Activated naive CD4-positive, alpha-beta T cell treated with anti-CD3 and anti-CD28 coated beads, Interleukin-2, amount 50 U/mL, for 24 hours (primary cell): Measurements from ENCODE around the gene SDHA.
"Not testable (repeated sequence)": the region's sequence is repeated elsewhere in the genome, so short reads cannot be mapped to it uniquely, and the experiment has no call there.

Source experiments
- H3K27ac Mint-ChIP-seq: one replicate; pipeline ENCODE4 v1.8.0; 2021; ENCODE audit warnings: mild to moderate bottlenecking, mixed read lengths
- H3K27me3 Mint-ChIP-seq: one replicate; pipeline ENCODE4 v1.8.0; 2021; ENCODE audit warnings: mixed read lengths
- H3K36me3 Mint-ChIP-seq: one replicate; pipeline ENCODE4 v1.8.0; 2021; ENCODE audit warnings: mixed read lengths
- H3K4me1 Mint-ChIP-seq: one replicate; pipeline ENCODE4 v1.8.0; 2021; ENCODE audit warnings: mixed read lengths
- H3K4me3 Mint-ChIP-seq: one replicate; pipeline ENCODE4 v1.8.0; 2021; ENCODE audit warnings: mild to moderate bottlenecking, mixed read lengths
- H3K9me3 Mint-ChIP-seq: one replicate; pipeline ENCODE4 v1.8.0; 2021; ENCODE audit warnings: mixed read lengths

SDHA gene

GRCh38 chr5:203246-203930, 14.7 kb upstream of the SDHA start:
- Mint-ChIP-seq H3K36me3 (peaks cover 7% of the 10 kb centered on the region), H3K4me1 (peaks cover 3% of the 10 kb centered on the region), H3K27ac (no peak overlapping the region), H3K27me3 (no peaks in the 10 kb centered on the region), H3K4me3 (no peak overlapping the region), H3K9me3 (no peaks in the 10 kb centered on the region)

- Mint-ChIP-seq H3K9me3 (no peaks in the 10 kb centered on the region), H3K27me3 (no peaks in the 10 kb centered on the region), H3K27ac (no peak overlapping the region), H3K4me1 (peaks cover 3% of the 10 kb centered on the region), H3K4me3 (no peak overlapping the region), H3K36me3 (peaks cover 7% of the 10 kb centered on the region)
These were observed 14.1 kb upstream of the SDHA start for GRCh38 chr5:204001-204400.

- Mint-ChIP-seq H3K9me3 (no peaks in the 10 kb centered on the region), H3K36me3 (peaks cover 7% of the 10 kb centered on the region)
These were observed 13.7 kb upstream of the SDHA start for GRCh38 chr5:204462-204861.

GRCh38 chr5:204966-205670, 13.0 kb upstream of the SDHA start:
- H3K36me3 Mint-ChIP-seq: peaks cover 7% of the 10 kb centered on the region
- H3K27ac Mint-ChIP-seq: no peak overlapping the region
- no peak overlapping the region for H3K4me3 Mint-ChIP-seq
- peaks cover 10% of the 10 kb centered on the region for H3K4me1 Mint-ChIP-seq
- no peaks in the 10 kb centered on the region for H3K9me3 Mint-ChIP-seq
- no peaks in the 10 kb centered on the region for H3K27me3 Mint-ChIP-seq

More at GRCh38 chr5:204462-204861, 13.7 kb upstream of the SDHA start:
- peaks cover 4% of the 10 kb centered on the region for H3K4me1 Mint-ChIP-seq
- H3K27me3 Mint-ChIP-seq: no peaks in the 10 kb centered on the region
- no peak overlapping the region for H3K4me3 Mint-ChIP-seq
- H3K27ac Mint-ChIP-seq: no peak overlapping the region

GRCh38 chr5:206406-206805, 11.7 kb upstream of the SDHA start:
- no peaks in the 10 kb centered on the region for H3K9me3 Mint-ChIP-seq
- H3K27me3 Mint-ChIP-seq: no peaks in the 10 kb centered on the region
- H3K4me1 Mint-ChIP-seq: peaks cover 15% of the 10 kb centered on the region
- H3K4me3 Mint-ChIP-seq: no peak overlapping the region
- H3K27ac Mint-ChIP-seq: no peak overlapping the region
- H3K36me3 Mint-ChIP-seq: peaks cover 7% of the 10 kb centered on the region

- Mint-ChIP-seq H3K4me1 (peaks cover 15% of the 10 kb centered on the region), H3K27ac (peak overlapping the region; percentile 30), H3K27me3 (no peaks in the 10 kb centered on the region), H3K4me3 (no peak overlapping the region), H3K36me3 (peaks cover 7% of the 10 kb centered on the region), H3K9me3 (no peaks in the 10 kb centered on the region)
These were observed 11.1 kb upstream of the SDHA start for GRCh38 chr5:206927-207536.

GRCh38 chr5:207599-207998, 10.5 kb upstream of the SDHA start:
- H3K27me3 Mint-ChIP-seq: no peaks in the 10 kb centered on the region
- H3K9me3 Mint-ChIP-seq: no peaks in the 10 kb centered on the region
- no peak overlapping the region for H3K27ac Mint-ChIP-seq
- H3K4me3 Mint-ChIP-seq: no peak overlapping the region
- peaks cover 15% of the 10 kb centered on the region for H3K4me1 Mint-ChIP-seq
- H3K36me3 Mint-ChIP-seq: peaks cover 7% of the 10 kb centered on the region

- Mint-ChIP-seq H3K27me3 (no peaks in the 10 kb centered on the region), H3K36me3 (peaks cover 7% of the 10 kb centered on the region), H3K9me3 (no peaks in the 10 kb centered on the region), H3K27ac (peak overlapping the region; percentile 59), H3K4me1 (peaks cover 17% of the 10 kb centered on the region), H3K4me3 (no peak overlapping the region)
These were observed 9.5 kb upstream of the SDHA start for GRCh38 chr5:208449-209114.

GRCh38 chr5:213803-214395, 4.2 kb upstream of the SDHA start:
- H3K36me3 Mint-ChIP-seq: peaks cover 4% of the 10 kb centered on the region
- H3K27ac Mint-ChIP-seq: peak overlapping the region; percentile 87
- peaks cover 44% of the 10 kb centered on the region for H3K4me1 Mint-ChIP-seq
- no peaks in the 10 kb centered on the region for H3K27me3 Mint-ChIP-seq
- H3K9me3 Mint-ChIP-seq: no peaks in the 10 kb centered on the region
- peak overlapping the region; percentile 44 for H3K4me3 Mint-ChIP-seq

- H3K4me1 Mint-ChIP-seq: peaks cover 39% of the 10 kb centered on the region
- H3K36me3 Mint-ChIP-seq, H3K27me3 Mint-ChIP-seq, H3K9me3 Mint-ChIP-seq: not testable (repeated sequence)
- peak overlapping the region; percentile 82 for H3K4me3 Mint-ChIP-seq
- peak overlapping the region; percentile 98 for H3K27ac Mint-ChIP-seq
These were observed 2.9 kb upstream of the SDHA start for GRCh38 chr5:215256-215655.

- not testable (repeated sequence) for H3K36me3 Mint-ChIP-seq, H3K9me3 Mint-ChIP-seq, H3K27me3 Mint-ChIP-seq, H3K27ac Mint-ChIP-seq
- Mint-ChIP-seq H3K4me3 (peak overlapping the region; percentile 82), H3K4me1 (peaks cover 43% of the 10 kb centered on the region)
These were observed 2.0 kb upstream of the SDHA start for GRCh38 chr5:216076-216475.

GRCh38 chr5:218457-219291, 554 bp downstream of the SDHA start:
- Mint-ChIP-seq H3K27ac (peak overlapping the region; percentile 86), H3K36me3 (peaks cover 4% of the 10 kb centered on the region), H3K4me1 (peaks cover 64% of the 10 kb centered on the region), H3K4me3 (peak overlapping the region; percentile 95), H3K9me3 (no peaks in the 10 kb centered on the region), H3K27me3 (no peaks in the 10 kb centered on the region)

- Mint-ChIP-seq H3K27me3 (no peaks in the 10 kb centered on the region), H3K36me3 (peaks cover 4% of the 10 kb centered on the region), H3K4me3 (peak overlapping the region; percentile 95), H3K9me3 (no peaks in the 10 kb centered on the region), H3K27ac (peak overlapping the region; percentile 86), H3K4me1 (peaks cover 56% of the 10 kb centered on the region)
These were observed 1.3 kb downstream of the SDHA start for GRCh38 chr5:219460-219863.

GRCh38 chr5:219991-220390, 1.9 kb downstream of the SDHA start:
- no peaks in the 10 kb centered on the region for H3K27me3 Mint-ChIP-seq
- H3K9me3 Mint-ChIP-seq: no peaks in the 10 kb centered on the region
- peak overlapping the region; percentile 86 for H3K27ac Mint-ChIP-seq
- H3K4me3 Mint-ChIP-seq: peak overlapping the region; percentile 95
- peaks cover 50% of the 10 kb centered on the region for H3K4me1 Mint-ChIP-seq
- peaks cover 6% of the 10 kb centered on the region for H3K36me3 Mint-ChIP-seq
